ENCODE measurements around the gene ZNF850.
"Not testable (repeated sequence)": the region's sequence is repeated elsewhere in the genome, so short reads cannot be mapped to it uniquely, and the experiment has no call there.

The ZNF850 gene

DNA sequence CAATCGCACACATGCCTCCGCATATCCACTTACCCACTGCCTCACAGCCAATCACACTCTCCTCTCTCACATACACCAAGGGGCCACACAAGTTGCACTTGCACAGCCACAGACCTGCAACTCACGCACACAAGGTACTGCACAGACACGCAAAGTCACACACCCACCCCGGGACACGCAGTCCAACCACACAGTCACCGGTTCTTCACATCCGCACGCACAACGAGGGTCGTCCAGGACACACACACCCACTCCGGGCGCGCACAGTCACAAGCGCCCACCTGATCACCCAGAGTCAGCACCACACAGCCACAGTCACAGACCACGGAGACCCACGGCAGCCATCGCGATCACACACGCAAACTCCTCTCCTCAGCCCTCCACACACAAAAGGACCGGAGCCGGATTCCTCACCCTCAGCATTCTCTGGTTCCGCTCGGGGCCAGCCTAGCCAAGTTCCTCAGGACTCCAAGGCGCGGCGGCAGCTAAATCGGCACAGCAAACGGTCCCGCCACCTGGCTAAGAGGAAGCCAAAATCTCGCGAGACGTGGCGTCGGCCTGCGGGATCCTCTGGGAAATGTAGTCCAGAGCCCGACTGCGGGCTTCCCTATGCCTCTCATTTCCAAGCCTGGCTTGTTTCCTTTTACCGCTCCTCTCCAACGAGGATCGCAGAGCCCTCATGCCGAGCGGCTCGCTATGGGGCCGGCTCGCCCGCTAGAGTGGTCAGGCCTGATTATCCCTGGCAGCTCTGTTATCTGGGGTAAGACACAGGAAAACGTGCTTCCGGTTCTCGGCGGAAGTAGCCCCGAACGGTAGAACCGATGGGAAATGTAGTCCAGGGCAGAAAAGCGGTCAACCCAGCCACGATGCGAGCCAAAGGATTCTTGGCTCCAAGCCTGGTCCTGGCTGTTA lies at the start of gene ZNF850:
Gene ZNF850 (minus strand): TSS at position 497 of the 912 bp plus-strand sequence. CDS start 10,201 bp downstream, outside the sequence.
- in situ Hi-C loops (cut with HindIII; ENCODE audit: low sequenced_read_pairs), result no loop called here

GRCh38 chr19:36821758-36822157 lies 49.2 kb upstream of the ZNF850 start:
- in situ Hi-C loops (cut with HindIII; ENCODE audit: low sequenced_read_pairs), result no loop called here

DNA sequence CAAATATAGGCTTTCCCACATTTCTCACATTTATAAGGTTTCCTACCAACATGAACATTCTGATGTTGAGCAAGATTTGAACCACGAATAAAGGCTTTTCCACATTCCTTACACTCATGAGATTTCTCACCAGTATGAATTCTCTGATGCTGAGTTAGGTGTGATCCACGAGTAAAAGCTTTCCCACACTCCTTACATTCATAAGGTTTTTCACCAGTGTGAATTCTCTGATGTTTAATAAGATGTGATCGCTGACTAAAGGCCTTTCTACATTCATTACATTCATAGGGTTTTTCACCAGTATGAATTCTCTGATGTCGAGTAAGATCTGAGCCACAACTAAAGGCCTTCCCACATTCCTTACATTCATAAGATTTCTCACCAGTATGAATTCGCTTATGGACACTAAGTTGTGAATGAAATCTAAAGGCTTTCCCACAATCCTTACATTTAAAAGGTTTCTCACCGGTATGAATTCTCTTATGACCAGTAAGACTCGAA lies 46.6 kb upstream of the ZNF850 start:
- in situ Hi-C loops (cut with HindIII; ENCODE audit: low sequenced_read_pairs), result no loop called here

GRCh38 chr19:36807029-36807428 lies 34.4 kb upstream of the ZNF850 start:
- in situ Hi-C loops (cut with HindIII; ENCODE audit: low sequenced_read_pairs), result no loop called here

- in situ Hi-C loops (cut with HindIII; ENCODE audit: low sequenced_read_pairs), result no loop called here
Measured at GRCh38 chr19:36805364-36805763, 32.8 kb upstream of the ZNF850 start.

- in situ Hi-C loops (cut with HindIII; ENCODE audit: low sequenced_read_pairs), result no loop called here
Measured at GRCh38 chr19:36797786-36798108, 25.1 kb upstream of the ZNF850 start.

- in situ Hi-C loops (cut with HindIII; ENCODE audit: low sequenced_read_pairs), result no loop called here
Measured at GRCh38 chr19:36796714-36796992, 24.0 kb upstream of the ZNF850 start.

DNA sequence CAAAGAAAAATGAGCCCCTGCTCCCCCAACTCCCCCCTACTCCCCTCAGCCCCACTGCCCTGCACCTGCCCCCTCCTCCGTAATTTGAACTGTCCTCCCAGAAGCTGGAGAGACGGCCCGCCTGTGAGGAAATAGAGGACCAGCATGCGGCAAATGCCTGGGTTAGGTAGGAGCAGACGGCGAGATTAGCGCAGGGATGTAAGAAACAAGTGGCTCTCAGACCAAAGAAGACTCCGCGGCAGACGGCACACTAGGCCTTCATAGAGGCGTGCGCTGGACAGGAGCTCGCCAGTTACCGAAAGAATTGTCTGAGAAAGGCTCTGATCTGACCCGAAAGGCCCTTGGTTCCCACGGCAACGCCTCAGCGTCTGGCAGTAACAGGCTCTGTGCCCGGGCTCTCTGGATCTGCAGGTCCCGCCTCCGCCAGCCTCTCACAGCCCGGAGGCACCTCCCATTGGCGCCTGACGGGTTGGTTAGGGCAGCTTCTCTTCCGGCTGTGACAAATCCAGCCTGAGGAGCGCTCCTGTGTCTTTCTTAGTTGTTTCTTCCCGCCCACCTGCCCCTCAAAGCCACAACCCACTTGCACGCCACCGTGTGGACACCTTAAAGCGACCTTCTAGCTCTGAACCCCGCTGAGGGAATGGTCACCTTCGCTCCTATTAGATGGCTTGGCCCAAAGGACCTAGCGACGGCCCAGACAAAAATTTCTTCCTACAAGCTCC lies 19.0 kb upstream of the ZNF850 start:
- in situ Hi-C loops (cut with HindIII; ENCODE audit: low sequenced_read_pairs), result not testable (repeated sequence)

- in situ Hi-C loops (cut with HindIII; ENCODE audit: low sequenced_read_pairs), result no loop called here
Measured at GRCh38 chr19:36775768-36776167, 3.2 kb upstream of the ZNF850 start.

DNA sequence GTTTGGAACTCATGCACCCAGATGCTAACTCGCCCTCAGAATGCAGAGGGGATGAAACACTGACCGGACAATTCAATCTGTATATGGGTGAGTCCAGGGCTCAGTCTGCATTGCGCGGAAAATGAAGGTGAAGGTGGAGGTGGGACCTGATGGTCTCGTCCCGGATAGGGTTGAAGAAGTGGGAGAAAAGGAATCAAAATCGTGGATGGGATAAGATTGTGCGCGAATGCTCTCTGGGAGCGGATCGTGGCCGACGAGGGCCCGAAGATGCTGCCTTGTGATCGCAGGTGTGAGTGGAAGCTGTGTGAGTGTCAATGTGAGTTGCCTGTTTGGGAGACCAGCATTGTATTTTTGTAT lies 594 bp upstream of the ZNF850 start:
- in situ Hi-C loops (cut with HindIII; ENCODE audit: low sequenced_read_pairs), result no loop called here

DNA sequence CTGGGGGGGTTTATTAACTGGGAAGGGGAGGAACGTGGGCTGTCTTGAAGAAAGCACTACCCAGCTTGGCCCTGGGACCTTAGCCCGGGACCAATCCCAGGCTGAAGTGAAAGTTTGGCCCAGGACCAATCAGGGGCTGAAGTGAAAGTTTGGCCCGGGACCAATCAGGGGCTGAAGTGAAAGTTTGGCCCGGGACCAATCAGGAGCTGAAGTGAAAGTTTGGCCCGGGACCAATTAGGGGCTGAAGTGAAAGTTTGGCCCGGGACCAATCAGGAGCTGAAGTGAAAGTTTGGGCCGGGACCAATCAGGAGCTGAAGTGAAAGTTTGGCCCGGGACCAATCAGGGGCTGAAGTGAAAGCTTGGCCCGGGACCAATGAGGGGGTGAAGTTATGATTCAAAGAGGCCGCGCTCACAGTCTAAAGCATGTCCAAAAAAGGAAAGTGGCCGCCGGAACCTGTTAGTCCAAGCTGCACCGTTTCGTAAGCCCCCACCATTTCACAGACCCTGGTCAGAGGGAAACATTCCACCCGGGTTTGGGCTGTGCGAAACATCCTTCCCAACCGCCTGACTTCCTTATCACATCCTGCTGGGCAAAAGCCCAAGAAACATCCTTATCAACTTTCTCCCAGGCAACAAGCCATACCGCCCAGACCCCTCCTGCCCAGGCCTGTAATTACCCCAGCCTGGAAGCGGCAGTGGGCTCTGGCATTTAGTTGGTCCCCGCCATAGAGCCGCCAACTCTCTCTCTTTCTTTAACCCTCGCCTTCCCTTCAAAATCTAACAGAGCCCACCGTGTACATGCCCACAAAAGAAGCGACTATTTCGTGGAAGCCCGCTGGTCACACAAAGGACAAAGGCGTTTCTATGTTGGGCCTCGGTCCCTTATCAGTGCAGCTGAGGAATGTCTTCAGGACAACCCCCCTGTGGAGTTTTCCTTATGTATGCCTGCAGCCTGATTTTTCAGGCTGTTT lies 1.1 kb downstream of the ZNF850 start:
- in situ Hi-C loops (cut with HindIII; ENCODE audit: low sequenced_read_pairs), result no loop called here

- in situ Hi-C loops (cut with HindIII; ENCODE audit: low sequenced_read_pairs), result no loop called here
Measured at GRCh38 chr19:36750066-36750691, 22.4 kb downstream of the ZNF850 start.

- in situ Hi-C loops (cut with HindIII; ENCODE audit: low sequenced_read_pairs), result not testable (repeated sequence)
Measured at GRCh38 chr19:36749613-36750012, 23.0 kb downstream of the ZNF850 start.

DNA sequence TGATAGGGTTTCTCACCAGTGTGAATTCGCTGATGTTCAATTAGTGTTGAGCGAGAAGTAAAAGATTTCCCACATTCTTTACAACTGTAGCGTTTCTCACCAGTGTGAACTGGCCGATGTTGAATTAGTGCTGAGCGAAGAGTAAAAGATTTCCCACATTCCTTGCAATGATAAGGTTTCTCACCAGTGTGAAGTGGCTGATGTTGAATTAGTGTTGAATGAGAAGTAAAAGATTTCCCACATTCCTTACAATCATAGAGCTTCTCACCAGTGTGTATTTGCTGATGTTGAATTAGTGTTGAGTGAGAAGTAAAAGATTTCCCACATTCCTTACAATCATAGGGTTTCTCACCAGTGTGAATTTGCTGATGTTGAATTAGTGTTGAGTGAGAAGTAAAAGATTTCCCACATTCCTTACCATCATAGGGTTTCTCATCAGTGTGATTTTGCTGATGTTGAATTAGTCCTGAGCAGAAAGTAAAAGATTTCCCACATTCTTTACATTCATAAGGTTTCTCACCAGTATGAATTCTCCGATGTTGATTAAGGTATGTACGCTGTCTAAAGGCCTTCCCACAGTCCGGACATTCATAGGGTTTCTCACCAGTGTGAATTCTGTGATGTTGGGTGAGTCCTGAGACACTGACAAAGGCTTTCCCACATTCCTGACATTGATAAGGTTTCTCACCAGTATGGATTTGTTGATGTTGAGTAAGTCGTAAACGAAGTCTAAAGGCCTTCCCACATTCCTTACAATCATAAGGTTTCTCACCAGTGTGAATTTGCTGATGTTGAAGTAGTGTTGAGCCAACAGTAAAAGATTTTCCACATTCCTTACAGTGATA lies 24.0 kb downstream of the ZNF850 start:
- in situ Hi-C loops (cut with HindIII; ENCODE audit: low sequenced_read_pairs), result no loop called here

- in situ Hi-C loops (cut with HindIII; ENCODE audit: low sequenced_read_pairs), result no loop called here
Measured at GRCh38 chr19:36747750-36748149, 24.9 kb downstream of the ZNF850 start.

DNA sequence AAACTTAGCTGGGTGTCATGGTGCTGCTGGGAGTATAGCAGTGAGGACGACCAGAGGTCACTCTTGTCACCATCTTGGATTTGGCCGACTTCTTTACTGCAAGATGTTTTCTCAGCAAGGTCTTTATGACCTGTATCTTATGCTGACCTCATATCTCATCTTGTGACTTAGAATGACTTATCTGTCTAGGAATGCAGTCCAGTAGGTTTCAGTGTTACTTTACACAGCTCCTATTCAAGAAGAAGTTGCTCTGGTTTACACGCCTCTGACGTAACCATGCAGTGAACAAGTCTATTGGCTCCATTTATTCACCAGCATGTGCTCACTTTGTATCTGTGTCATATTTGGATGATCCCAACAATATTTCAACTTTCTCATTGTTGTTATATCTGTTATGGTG lies 26.7 kb downstream of the ZNF850 start:
- in situ Hi-C loops (cut with HindIII; ENCODE audit: low sequenced_read_pairs), result no loop called here

DNA sequence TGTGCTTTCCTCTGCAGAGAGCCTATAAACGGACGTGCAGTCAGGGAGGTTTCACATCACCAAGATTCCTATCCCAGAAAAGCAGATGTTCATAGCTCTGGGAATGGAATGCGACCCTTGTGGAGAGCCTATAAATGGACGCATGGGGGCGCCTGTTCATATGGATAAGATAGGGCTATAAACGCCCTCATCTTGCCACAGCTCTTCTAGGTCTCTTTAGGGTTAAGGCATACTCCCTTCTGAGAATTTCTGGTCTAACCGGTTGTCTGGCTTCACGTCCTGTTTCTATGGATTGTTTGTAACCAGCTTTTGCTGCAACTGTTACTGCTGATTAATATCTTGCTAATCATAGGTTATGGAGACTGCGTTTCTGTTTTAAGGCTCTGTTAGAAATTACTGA lies 36.4 kb downstream of the ZNF850 start:
- in situ Hi-C loops (cut with HindIII; ENCODE audit: low sequenced_read_pairs), result not testable (repeated sequence)

DNA sequence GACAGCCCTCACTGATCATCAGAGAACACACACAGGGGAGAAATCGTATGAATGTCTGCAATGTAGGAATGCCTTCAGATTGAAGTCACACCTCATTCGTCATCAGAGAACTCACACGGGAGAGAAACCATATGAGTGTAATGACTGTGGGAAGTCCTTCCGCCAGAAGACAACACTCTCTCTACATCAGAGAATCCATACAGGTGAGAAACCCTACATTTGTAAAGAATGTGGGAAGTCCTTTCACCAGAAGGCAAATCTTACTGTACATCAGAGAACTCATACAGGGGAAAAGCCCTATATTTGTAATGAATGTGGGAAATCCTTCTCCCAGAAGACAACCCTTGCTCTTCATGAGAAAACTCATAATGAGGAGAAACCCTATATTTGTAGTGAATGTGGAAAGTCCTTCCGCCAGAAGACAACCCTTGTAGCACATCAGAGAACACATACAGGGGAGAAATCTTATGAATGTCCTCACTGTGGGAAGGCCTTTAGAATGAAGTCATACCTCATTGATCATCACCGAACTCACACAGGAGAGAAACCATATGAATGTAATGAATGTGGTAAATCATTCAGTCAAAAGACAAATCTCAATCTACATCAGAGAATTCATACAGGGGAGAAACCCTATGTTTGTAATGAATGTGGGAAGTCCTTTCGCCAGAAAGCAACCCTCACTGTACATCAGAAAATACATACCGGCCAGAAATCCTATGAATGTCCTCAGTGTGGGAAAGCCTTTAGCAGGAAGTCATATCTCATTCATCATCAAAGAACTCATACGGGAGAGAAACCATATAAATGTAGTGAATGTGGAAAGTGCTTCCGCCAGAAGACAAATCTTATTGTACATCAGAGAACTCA lies 52.7 kb downstream of the ZNF850 start:
- in situ Hi-C loops (cut with HindIII; ENCODE audit: low sequenced_read_pairs), result no loop called here

- in situ Hi-C loops (cut with HindIII; ENCODE audit: low sequenced_read_pairs), result no loop called here
Measured at GRCh38 chr19:36709423-36709822, 63.2 kb downstream of the ZNF850 start.
